Neural cell (in vitro differentiated cells): ENCODE results near the gene SLC8A3. TPM values are rescaled to one million over a fixed set of nuclear protein-coding genes. Genes with fewer than 3 reads are reported as not detected.

Experiments used
- H2AFZ ChIP-seq: fragments of 200-600, 300-800 bp; sonication (generic), shearing (Covaris generic); 2 replicates; pipeline ENCODE4 v1.6.0; 2014; ENCODE audit warnings: low read depth, mild to moderate bottlenecking, antibody characterized with exemption, low read length, moderate library complexity
- H3F3A ChIP-seq: fragments of 200-600 bp; shearing (Covaris generic); 2 replicates; pipeline ENCODE4 v1.6.1; 2016; ENCODE audit warnings: mild to moderate bottlenecking, moderate library complexity, mixed read lengths, antibody characterized with exemption, low read length; ENCODE audit not compliant: insufficient read depth, poor library complexity, severe bottlenecking
- H3K27ac ChIP-seq: fragments of 200-600, 300-800 bp; sonication (generic), shearing (Covaris generic); 2 replicates; pipeline ENCODE4 v1.5.1; 2014; ENCODE audit warnings: mild to moderate bottlenecking, low read length, moderate library complexity
- H3K27me3 ChIP-seq: fragments of 300-800, 200-600 bp; sonication (generic), shearing (Covaris generic); 2 replicates; pipeline ENCODE4 v1.6.0; 2014; ENCODE audit warnings: mild to moderate bottlenecking, low read depth, low read length, moderate library complexity; ENCODE audit not compliant: insufficient read depth
- H3K36me3 ChIP-seq: fragments of 300-800, 200-600 bp; sonication (generic), shearing (Covaris generic); 2 replicates; pipeline ENCODE4 v1.5.1; 2014; ENCODE audit warnings: mild to moderate bottlenecking, antibody characterized with exemption, low read length, moderate library complexity; ENCODE audit not compliant: insufficient read depth
- H3K4me2 ChIP-seq: fragments of 300-800, 200-600 bp; sonication (generic), shearing (Covaris generic); 2 replicates; pipeline ENCODE4 v1.6.0; 2014; ENCODE audit warnings: mild to moderate bottlenecking, low read length
- H3K4me3 ChIP-seq: fragments of 300-800, 200-600 bp; sonication (generic), shearing (Covaris generic); 2 replicates; pipeline ENCODE4 v1.5.1; 2014; ENCODE audit warnings: mild to moderate bottlenecking, low read length, moderate library complexity
- H3K79me2 ChIP-seq: fragments of 200-600 bp; shearing (Covaris generic); replicated peaks from 2 replicates; pipeline ENCODE4 v1.6.0; 2014; ENCODE audit warnings: mild to moderate bottlenecking, low read length, moderate library complexity; ENCODE audit not compliant: insufficient read depth
- H3K9ac ChIP-seq: fragments of 300-800, 200-600 bp; sonication (generic), shearing (Covaris generic); 2 replicates; pipeline ENCODE4 v1.6.1; 2016; ENCODE audit warnings: mild to moderate bottlenecking, low read length, mixed read lengths
- H3K9me2 ChIP-seq: fragments of 200-600 bp; shearing (Covaris generic); 2 replicates; pipeline ENCODE4 v1.6.1; 2016; ENCODE audit warnings: mild to moderate bottlenecking, low read length, mixed read lengths; ENCODE audit not compliant: insufficient read depth
- H3K9me3 ChIP-seq: fragments of 200-600, 300-800 bp; sonication (generic), shearing (Covaris generic); 2 replicates; pipeline ENCODE4 v1.6.1; 2016; ENCODE audit warnings: mild to moderate bottlenecking, mixed run types, low read length, moderate library complexity, mixed read lengths
- H4K20me1 ChIP-seq: fragments of 200-600 bp; shearing (Covaris generic); 2 replicates; pipeline ENCODE4 v1.6.1; 2016; ENCODE audit warnings: mild to moderate bottlenecking, mixed run types; ENCODE audit not compliant: insufficient read depth
- CTCF ChIP-seq: fragments of 450-650 bp; IDR thresholded peaks from 2 replicates; pipeline ENCODE4 v1.5.1; 2014; ENCODE audit warnings: antibody characterized with exemption, mild to moderate bottlenecking, moderate library complexity; ENCODE audit not compliant: poor library complexity, severe bottlenecking
- EP300 ChIP-seq: fragments of 450-650 bp; conservative IDR thresholded peaks from 2 replicates; pipeline ENCODE4 v1.6.1; 2014; ENCODE audit warnings: antibody characterized with exemption, mild to moderate bottlenecking, moderate library complexity; ENCODE audit not compliant: poor library complexity, severe bottlenecking
- EZH2 ChIP-seq: fragments of 200-600, 300-800 bp; shearing (Covaris generic), sonication (generic); IDR thresholded peaks from 2 replicates; pipeline ENCODE4 v1.6.1; 2014; ENCODE audit warnings: antibody characterized with exemption, low read length, borderline replicate concordance, mild to moderate bottlenecking; ENCODE audit not compliant: insufficient read depth, poor library complexity, severe bottlenecking
- MXI1 ChIP-seq: fragments of 450-650 bp; conservative IDR thresholded peaks from 2 replicates; pipeline ENCODE4 v1.6.1; 2014; ENCODE audit warnings: antibody characterized with exemption, mild to moderate bottlenecking; ENCODE audit not compliant: poor library complexity, severe bottlenecking
- POLR2AphosphoS5 ChIP-seq: IDR thresholded peaks from 2 replicates; pipeline ENCODE4 v1.6.1; 2012
- RAD21 ChIP-seq: fragments of 450-650 bp; conservative IDR thresholded peaks from 2 replicates; pipeline ENCODE4 v1.6.1; 2014; ENCODE audit warnings: antibody characterized with exemption, mild to moderate bottlenecking, moderate library complexity
- REST ChIP-seq: IDR thresholded peaks from 2 replicates; pipeline ENCODE4 v1.6.1; 2012; ENCODE audit warnings: borderline replicate concordance
- SMC3 ChIP-seq: fragments of 450-650 bp; conservative IDR thresholded peaks from 2 replicates; pipeline ENCODE4 v1.6.1; 2014; ENCODE audit warnings: antibody characterized with exemption, mild to moderate bottlenecking, moderate library complexity; ENCODE audit not compliant: poor library complexity
- TAF1 ChIP-seq: IDR thresholded peaks from 2 replicates; pipeline ENCODE4 v1.6.1; 2012; ENCODE audit warnings: low read depth
- polyA plus RNA-seq: library from polyadenylated mRNA; depleted of rRNA; stranded (reverse); fragments of >200 nt; gene quantifications from 2 replicates; pipeline ENCODE4 v1.2.3, GENCODE V29; 2014

SLC8A3 gene
- polyA plus RNA-seq, 1 donor from 2014 or later = 2.9 TPM

- H3F3A ChIP-seq = no peaks in the 10 kb centered on the region
- no peak overlapping the region for H3K9ac ChIP-seq
- H4K20me1 ChIP-seq = no peaks in the 10 kb centered on the region
- no peaks in the 10 kb centered on the region for H3K27me3 ChIP-seq
- no peak overlapping the region for H3K27ac ChIP-seq
- H2AFZ ChIP-seq = no peak overlapping the region
- no peaks in the 10 kb centered on the region for H3K9me3 ChIP-seq
- no peaks in the 10 kb centered on the region for H3K9me2 ChIP-seq
- no peak overlapping the region for H3K4me2 ChIP-seq
- TF ChIP-seq EZH2 (no peak), SMC3 (no peak), RAD21 (no peak), CTCF (no peak), REST (no peak), MXI1 (no peak), POLR2AphosphoS5 (no peak), EP300 (no peak), TAF1 (no peak)
- no peak overlapping the region for H3K4me3 ChIP-seq
- no peaks in the 10 kb centered on the region for H3K79me2 ChIP-seq
- H3K36me3 ChIP-seq = no peaks in the 10 kb centered on the region
Measured at GRCh38 chr14:70077005-70077404, 111.7 kb downstream of the SLC8A3 start.

GRCh38 chr14:70073924-70074566 lies 114.7 kb downstream of the SLC8A3 start:
- peak; percentile 78 for TF ChIP-seq CTCF
- TF ChIP-seq REST = no peak
- TF ChIP-seq POLR2AphosphoS5 = no peak
- TF ChIP-seq EZH2 = no peak
- no peak for TF ChIP-seq EP300
- no peak for TF ChIP-seq TAF1
- TF ChIP-seq SMC3 = peak; percentile 83
- peak; percentile 74 for TF ChIP-seq RAD21
- TF ChIP-seq MXI1 = no peak
- no peaks in the 10 kb centered on the region for H3F3A ChIP-seq
- H3K4me3 ChIP-seq = no peak overlapping the region
- H3K36me3 ChIP-seq = no peaks in the 10 kb centered on the region
- H3K9ac ChIP-seq = no peak overlapping the region
- H2AFZ ChIP-seq = no peak overlapping the region
- no peak overlapping the region for H3K4me2 ChIP-seq
- H3K79me2 ChIP-seq = no peaks in the 10 kb centered on the region
- H3K9me2 ChIP-seq = no peaks in the 10 kb centered on the region
- no peaks in the 10 kb centered on the region for H3K27me3 ChIP-seq
- no peaks in the 10 kb centered on the region for H4K20me1 ChIP-seq
- no peaks in the 10 kb centered on the region for H3K9me3 ChIP-seq
- no peak overlapping the region for H3K27ac ChIP-seq
